Measurements from ENCODE around the gene ZNF493. TPM values are rescaled to one million over a fixed set of nuclear protein-coding genes. Genes with fewer than 3 reads are reported as not detected.

Gene ZNF493
- total RNA-seq, 1 donor from 2014 or later: 13.0 TPM

DNA sequence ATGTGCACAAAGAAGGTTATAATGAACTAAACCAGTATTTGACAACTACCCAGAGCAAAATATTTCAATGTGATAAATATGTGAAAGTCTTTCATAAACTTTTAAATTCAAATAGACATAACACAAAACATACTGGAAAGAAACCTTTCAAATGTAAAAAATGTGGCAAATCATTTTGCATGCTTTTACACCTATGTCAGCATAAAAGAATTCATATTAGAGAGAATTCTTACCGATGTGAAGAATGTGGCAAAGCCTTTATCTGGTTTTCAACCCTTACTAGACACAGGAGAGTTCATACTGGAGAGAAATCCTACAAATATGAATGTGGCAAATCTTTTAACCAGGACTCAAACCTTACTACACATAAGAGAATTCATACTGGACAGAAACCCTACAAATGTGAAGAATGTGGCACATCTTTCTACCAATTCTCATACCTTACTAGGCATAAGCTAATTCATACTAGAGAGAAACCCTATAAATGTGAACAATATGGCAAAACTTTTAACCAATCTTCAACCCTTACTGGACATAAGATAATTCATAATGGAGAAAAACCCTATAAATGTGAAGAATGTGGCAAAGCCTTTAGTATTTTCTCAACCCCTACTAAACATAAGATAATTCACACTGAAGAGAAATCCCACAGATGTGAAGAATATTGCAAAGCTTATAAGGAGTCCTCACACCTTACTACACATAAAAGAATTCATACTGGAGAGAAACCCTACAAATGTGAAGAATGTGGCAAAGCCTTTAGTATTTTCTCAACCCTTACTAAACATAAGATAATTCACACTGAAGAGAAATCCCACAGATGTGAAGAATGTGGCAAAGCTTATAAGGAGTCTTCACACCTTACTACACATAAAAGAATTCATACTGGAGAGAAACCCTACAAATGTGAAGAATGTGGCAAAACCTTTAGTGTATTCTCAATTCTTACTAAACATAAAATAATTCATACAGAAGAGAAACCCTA, 26.4 kb downstream of the ZNF493 start:
- Histone ChIP-seq H3K27me3 (no peaks in the 10 kb centered on the region), H3K27ac (no peak overlapping the region), H3K4me3 (peak overlapping the region in 1 of 2 donors; percentile 33), H3K9me3 (peaks cover 52 to 97% of the 10 kb centered on the region in 2 donors), H3K4me1 (no peaks in the 10 kb centered on the region), H3K36me3 (peaks cover 9 to 35% of the 10 kb centered on the region in 2 donors)
- no peak for DNase-seq (ENCODE audit: low spot score in 2 of 2)
- TF ChIP-seq, protein P1, sequence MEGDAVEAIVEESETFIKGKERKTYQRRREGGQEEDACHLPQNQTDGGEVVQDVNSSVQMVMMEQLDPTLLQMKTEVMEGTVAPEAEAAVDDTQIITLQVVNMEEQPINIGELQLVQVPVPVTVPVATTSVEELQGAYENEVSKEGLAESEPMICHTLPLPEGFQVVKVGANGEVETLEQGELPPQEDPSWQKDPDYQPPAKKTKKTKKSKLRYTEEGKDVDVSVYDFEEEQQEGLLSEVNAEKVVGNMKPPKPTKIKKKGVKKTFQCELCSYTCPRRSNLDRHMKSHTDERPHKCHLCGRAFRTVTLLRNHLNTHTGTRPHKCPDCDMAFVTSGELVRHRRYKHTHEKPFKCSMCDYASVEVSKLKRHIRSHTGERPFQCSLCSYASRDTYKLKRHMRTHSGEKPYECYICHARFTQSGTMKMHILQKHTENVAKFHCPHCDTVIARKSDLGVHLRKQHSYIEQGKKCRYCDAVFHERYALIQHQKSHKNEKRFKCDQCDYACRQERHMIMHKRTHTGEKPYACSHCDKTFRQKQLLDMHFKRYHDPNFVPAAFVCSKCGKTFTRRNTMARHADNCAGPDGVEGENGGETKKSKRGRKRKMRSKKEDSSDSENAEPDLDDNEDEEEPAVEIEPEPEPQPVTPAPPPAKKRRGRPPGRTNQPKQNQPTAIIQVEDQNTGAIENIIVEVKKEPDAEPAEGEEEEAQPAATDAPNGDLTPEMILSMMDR (IDR thresholded peaks at IDR 0.05): no peak
- intact Hi-C loops (cut with DNase I): no loop called here

DNA sequence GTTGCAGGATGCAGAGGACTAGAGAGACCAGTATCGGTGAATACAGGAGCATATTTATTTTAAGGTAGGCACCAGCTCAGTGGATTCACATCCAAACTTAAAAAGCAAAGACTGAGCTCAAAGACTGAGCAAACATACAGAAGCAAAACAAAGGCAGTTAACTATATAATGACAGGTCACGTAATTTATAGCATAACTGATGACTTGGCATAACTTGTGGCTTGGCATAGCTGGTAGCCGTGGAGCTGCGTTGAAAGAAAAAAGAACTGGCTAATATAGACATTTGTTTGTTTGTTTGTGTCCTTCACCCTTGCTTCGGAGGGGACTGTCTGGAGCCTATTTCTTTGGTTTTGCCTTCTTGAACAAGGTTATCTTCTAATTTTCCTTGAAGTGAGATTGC, 33.7 kb downstream of the ZNF493 start:
- Histone ChIP-seq H3K27me3 (no peaks in the 10 kb centered on the region), H3K9me3 (peaks cover 3 to 61% of the 10 kb centered on the region in 2 donors), H3K4me3 (no peak overlapping the region), H3K27ac (no peak overlapping the region), H3K36me3 (no peaks in the 10 kb centered on the region), H3K4me1 (peaks cover 0 to 2% of the 10 kb centered on the region in 2 donors)
- TF ChIP-seq, protein P1 (IDR thresholded peaks at IDR 0.05): no peak
- no peak for DNase-seq (ENCODE audit: low spot score in 2 of 2)
- intact Hi-C loops (cut with DNase I): no loop called here

DNA sequence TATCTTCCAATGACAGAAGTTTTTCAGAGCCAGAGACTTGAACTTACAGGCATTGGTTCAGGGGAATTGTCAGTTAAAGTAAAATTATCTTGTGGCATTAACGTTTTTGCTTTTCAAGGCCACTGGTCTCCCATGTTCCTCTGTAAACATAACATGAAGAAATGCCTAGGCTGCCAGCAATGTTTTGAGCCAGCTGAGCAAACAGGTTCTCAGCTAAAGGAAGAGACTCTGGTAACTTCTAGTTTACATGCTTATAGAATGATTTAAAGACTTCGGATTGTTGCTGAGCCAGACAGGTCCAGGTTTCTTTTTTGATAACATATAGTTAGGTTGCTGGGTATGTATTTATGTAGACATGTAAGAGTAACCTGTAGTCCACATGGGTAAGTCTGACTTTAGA, 35.7 kb downstream of the ZNF493 start:
- DNase-seq (ENCODE audit: low spot score in 2 of 2): no peak
- Histone ChIP-seq H3K27ac (no peak overlapping the region), H3K27me3 (no peaks in the 10 kb centered on the region), H3K4me1 (peaks cover 0 to 5% of the 10 kb centered on the region in 2 donors), H3K36me3 (no peaks in the 10 kb centered on the region), H3K9me3 (peaks cover 0 to 43% of the 10 kb centered on the region in 2 donors), H3K4me3 (no peak overlapping the region)
- TF ChIP-seq, protein P1 (IDR thresholded peaks at IDR 0.05): no peak
- intact Hi-C loops (cut with DNase I): no loop called here

DNA sequence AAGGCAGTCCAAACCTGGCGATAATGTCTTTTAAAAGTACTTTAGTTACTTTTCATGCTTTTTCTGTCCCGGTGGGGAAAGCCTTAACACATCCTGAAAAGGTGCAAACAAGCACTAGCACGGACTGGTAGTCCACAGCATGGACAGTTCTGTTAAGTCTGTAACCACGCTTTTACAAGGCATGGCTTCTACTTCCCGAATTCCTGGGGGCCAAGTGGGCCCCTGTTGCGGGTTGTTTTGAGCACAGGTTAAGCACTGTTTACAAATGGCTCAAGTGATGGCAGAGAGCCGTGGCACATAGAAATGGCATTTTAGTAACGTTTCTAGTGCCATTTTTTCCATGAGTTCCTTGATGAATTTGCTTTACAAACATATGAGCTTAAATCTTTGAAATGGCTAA, 37.6 kb downstream of the ZNF493 start:
- Histone ChIP-seq H3K27me3 (no peaks in the 10 kb centered on the region), H3K4me3 (peak overlapping the region in 1 of 2 donors; percentile 36), H3K36me3 (no peaks in the 10 kb centered on the region), H3K9me3 (peaks cover 0 to 25% of the 10 kb centered on the region in 2 donors), H3K27ac (peak overlapping the region; percentile 21 to 54), H3K4me1 (peaks cover 0 to 5% of the 10 kb centered on the region in 2 donors)
- TF ChIP-seq, protein P1 (IDR thresholded peaks at IDR 0.05): no peak
- intact Hi-C loops (cut with DNase I): no loop called here
- DNase-seq (ENCODE audit: low spot score in 2 of 2): no peak

DNA sequence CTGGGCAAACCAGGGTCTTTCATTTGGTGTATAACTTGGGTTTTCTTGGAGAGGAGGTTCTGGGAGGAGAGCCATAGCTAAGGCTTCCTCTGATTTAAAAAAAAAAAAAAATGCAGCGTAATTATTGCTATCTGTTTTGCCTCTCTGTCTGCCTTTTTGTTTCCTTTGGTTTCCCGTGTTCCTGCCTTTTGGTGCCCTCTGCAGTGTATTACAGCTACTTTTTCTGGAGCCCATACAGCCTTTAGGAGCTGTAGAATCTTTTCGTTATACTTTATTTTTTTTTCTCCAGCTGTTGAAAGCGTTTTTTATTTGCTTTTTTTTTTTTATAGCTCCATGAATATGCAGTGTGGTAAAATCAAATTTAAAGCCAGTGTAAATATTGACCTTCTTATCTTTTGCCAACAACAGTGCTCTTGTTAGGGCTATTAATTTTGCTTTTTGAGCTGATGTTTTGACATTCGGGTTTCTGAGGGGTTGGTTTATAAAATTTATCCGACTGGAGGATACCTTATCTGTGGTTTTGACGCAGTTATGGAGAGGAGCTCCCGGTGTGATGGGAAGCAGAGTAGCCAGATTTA, 38.1 kb downstream of the ZNF493 start:
- intact Hi-C loops (cut with DNase I): loop anchor here (5.0 kb wide), 2 partner anchors 38 to 47 kb away; partner anchors contain the start of gene ZNF493
- Histone ChIP-seq H3K36me3 (no peaks in the 10 kb centered on the region), H3K27ac (peak overlapping the region; percentile 21 to 54), H3K4me3 (peak overlapping the region in 1 of 2 donors; percentile 36), H3K9me3 (peaks cover 0 to 20% of the 10 kb centered on the region in 2 donors), H3K4me1 (peaks cover 0 to 5% of the 10 kb centered on the region in 2 donors), H3K27me3 (no peaks in the 10 kb centered on the region)
- no peak for DNase-seq (ENCODE audit: low spot score in 2 of 2)
- TF ChIP-seq, protein P1 (IDR thresholded peaks at IDR 0.05): peak in 1 of 3 experiments; percentile 31
